GM19193 (cell line): ENCODE results near the gene HOXA4.

Experiments used
- POLR2A ChIP-seq: IDR thresholded peaks from 4 replicates; pipeline ENCODE4 v1.6.1; 2011; ENCODE audit not compliant: insufficient read depth, insufficient read length; ENCODE audit errors: extremely low read depth

HOXA4 gene

DNA sequence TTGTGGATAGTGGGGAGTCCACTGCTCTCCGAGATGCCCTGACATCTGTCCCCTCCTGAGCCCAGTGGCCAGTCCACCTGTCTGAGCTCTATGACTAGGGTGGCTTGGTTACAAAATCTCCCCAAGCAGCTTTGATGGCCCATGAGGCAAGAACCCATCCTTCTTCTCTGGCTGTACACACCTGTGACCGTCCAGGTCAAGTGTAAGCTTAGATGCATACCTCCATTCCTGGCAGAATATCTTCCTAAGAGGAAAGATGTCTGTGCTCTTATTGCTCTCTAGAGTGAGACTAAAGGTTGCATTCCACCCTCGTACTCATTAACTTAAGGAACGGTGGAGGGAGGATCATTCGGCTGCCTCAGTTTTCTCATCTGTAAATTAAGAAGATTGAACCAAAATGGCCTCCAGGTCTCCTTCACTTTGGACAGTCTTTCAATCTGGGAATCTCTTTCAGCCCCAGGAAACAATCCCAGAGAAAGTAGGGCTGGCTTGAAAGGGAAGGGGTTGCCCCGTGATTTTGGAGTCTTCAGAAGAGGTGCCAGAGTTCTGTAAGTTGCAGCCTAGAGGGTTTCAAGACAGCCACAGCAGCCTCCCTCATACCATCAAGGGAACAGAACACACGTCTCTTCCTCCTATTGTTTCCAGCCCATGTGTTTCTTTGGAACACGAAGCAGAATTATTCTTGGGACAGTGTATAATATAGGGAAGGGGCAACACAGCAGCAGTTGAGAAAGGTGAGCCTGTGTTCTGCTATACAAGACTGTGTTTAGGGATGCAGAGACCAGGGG, 5.5 kb downstream of the HOXA4 start:
- no peak for TF ChIP-seq POLR2A

DNA sequence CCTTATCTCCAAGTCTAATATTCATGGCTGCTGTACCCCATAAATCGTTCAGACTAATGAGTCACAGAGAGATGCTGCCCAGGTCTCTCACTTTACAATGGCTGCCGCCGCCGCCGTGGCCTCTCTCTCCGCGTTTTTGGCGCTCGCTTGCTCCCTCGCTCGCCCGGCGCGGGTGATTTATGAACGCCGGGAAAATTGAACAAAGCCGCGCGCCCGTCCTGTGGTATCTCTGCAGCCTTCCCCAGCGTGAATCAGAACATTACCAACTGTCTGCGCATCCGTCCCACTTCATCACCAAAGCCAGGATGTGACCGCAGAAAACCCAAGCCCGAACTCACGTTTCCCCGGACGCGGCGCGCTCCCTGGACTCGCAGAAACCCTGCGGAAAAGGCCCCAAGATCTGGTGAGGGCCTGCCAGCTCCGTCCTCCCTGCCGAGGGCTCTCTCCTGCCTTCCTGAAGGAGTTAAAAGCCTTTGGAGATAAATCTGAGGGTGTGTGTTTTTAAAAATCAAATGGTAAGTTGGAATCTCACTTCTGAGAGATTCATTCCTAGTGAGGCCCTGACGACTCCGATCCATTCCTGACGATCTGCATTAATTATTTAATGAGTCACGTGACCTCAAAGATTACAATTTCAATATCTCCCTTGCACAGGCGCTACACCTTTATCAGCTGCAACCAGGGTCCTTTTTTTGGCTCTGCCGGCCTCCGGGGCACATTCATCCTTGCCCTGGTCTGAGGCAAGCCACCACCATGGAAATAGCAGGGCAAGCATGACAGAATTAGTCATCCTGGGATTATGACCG, 6.3 kb downstream of the HOXA4 start:
- TF ChIP-seq POLR2A, result no peak

DNA sequence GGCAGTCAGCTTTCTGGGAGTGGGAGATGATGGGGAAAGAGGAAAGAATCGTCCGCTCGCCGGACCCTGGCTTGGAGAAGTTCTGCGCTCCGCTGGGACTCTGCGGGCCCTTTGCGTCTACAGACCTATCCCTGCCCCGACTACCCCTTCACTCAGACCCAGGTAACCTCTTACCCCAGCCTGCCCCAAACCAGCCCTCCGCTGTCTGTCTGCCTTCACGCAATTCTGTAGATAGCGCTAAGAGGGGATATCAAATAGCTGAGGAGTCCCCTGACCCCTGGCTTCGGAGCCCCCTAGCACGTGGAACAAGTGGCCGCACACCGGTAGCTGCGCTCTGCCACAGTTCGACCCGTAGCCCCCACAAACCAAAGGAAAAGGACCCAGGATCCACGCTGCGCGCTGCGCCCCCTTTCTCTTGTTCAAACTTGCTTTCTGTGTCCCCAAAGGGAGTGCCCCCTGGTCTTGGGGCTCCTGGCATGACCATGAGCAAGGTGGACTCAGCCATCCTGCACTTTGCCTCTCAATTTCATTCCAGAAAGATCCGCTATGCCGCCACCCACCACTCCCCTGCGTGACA, 7.0 kb downstream of the HOXA4 start:
- TF ChIP-seq POLR2A, result no peak

DNA sequence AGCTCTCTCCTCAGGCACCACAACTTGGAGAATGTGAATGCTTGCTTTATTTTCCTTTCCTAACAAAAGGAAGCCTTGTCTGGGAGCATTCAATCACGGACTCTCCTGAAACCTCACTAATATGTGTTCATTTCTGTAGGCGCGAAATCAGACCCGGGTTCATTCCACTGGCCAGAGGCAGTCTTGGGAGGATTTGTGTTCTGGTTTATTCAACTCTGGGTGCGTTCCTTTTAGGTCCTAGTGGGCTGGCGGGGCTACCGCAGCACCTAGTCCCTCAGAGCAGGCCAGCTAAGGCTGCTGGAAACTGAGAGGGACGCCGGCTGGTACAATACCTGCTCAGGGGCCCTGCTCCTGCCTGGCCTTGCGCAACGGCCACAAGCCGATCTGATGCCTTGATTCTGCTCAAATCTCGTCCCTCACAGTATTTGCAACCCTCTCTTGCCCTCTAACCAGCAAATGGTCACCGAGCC, 7.5 kb downstream of the HOXA4 start:
- no peak for TF ChIP-seq POLR2A

DNA sequence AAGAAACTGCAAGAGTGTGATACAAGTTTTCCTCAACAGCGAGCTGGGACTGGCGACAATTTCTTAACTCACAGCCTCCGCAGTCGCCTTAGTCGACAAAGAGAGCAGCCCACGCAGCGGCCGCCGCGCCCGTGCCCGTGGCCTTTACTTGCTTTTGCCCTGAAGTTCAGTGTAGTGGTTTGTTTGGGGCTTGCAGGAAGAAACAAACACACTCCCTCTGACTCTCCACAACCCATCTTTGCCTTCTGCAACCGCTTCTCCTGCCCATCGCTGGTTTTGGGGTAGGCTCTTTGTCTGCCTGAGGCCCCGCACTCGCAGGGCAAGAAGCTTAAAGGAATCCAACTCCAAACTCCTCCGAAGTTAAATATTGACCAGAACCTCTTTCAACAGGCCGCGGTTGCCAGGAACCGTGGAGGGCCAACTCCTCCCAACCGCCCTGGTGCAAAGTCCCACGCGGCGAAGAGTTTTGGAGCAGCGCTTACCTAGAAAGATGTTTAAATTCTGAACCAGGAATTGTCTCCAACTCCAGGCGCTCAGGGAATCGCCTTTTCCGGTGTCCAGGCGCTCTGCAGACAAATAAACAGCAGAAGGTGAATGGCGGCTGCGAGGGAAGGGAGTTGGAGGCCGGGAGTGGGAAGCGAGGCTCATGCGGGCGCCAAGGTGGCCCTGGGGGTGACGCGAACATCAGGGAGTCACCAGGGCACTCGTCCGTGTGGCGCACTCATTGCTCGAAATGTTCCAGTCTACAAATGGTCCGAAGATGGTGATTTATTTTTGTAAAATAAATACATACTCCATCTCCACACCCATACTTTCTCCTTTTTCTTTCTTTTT, 8.3 kb downstream of the HOXA4 start:
- TF ChIP-seq POLR2A, result no peak

DNA sequence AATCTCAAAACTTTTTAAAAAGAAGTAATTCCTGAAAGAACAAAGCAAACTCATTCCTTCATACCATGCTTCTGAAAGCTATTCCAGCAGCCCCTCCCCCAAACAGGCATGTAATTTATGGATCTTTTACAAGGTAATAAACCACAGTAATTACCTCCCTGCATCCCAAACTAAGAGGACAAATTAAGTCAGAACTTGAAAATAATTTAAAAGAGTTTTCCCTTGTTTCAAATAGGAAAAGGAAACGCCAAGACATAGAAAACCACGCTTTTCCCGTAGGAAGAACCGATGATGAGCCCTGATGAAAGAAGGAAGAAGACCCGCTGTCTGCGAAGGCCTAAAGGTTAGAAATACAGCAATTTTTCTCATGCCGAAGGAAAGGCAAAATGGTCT, 8.9 kb downstream of the HOXA4 start:
- TF ChIP-seq POLR2A, result no peak

DNA sequence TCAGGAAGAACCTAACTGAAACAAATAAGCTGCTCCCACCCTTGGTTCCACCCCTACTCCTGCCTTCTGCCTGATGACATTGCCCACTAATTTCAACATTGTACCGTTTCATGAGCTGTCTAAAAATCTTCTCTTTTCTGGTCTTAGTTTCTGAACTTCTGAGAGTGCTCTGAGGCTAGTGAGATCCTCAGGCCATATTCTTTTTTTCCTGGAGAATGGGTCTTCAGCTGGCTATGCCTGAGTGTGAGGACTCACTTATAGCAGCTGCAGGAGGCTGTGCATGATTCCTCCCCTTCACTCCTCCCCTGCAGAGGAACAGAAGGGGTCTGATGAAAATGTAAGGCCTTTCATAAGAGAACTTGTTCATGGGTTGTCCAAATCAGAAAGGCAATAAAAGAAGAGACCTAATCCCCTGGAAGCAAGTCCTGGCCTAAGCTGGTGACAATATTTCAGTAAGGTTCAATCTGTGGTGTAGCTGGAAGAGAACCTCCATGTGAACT, 11.1 kb downstream of the HOXA4 start:
- no peak for TF ChIP-seq POLR2A

DNA sequence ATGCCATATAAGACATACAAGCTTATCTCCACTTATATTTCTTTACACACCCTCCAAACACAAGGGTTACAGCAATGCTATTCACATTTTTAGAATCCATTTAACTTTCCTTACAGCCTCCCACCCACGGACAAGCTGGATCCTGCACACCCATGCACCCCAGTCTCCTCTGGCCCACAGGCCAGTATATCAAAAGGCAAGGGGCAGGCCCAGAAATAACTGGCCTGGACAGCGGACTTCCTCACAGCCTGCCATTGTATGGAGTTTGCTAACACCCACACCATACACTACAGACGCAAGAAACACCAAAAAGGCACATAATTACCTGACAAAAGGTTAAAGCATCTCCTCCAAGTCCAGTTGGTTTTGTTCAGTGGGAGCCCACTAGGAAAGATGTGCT, 12.0 kb downstream of the HOXA4 start:
- no peak for TF ChIP-seq POLR2A

DNA sequence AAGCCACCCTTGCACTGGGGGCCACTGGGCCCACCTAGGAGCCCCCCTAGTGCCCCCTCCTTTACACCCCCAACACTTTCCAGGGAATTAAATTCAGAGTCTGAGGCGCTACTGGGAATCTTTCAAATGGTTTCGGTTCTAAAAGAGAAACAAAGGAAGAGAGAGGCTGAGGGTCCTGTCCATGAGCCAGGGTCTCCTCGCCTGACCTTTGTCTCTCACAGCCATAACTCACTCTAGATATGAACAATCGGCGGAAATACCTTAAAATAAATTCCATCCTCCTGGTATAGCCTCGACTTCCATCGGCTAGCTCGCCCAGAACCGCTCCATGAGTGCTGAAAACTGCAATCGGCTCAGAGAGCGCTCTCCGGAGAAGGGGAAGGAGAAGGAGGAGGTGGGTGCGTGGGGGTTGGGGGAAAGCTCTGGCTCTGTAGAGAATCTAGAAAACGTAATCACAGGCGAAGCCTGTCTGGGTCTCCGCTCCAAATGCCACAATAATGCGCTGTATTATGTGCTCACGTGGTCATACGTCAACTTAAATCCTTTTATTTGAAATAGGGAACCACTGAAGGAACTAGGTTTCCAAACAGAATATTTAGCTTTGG, 12.6 kb downstream of the HOXA4 start:
- TF ChIP-seq POLR2A, result no peak

DNA sequence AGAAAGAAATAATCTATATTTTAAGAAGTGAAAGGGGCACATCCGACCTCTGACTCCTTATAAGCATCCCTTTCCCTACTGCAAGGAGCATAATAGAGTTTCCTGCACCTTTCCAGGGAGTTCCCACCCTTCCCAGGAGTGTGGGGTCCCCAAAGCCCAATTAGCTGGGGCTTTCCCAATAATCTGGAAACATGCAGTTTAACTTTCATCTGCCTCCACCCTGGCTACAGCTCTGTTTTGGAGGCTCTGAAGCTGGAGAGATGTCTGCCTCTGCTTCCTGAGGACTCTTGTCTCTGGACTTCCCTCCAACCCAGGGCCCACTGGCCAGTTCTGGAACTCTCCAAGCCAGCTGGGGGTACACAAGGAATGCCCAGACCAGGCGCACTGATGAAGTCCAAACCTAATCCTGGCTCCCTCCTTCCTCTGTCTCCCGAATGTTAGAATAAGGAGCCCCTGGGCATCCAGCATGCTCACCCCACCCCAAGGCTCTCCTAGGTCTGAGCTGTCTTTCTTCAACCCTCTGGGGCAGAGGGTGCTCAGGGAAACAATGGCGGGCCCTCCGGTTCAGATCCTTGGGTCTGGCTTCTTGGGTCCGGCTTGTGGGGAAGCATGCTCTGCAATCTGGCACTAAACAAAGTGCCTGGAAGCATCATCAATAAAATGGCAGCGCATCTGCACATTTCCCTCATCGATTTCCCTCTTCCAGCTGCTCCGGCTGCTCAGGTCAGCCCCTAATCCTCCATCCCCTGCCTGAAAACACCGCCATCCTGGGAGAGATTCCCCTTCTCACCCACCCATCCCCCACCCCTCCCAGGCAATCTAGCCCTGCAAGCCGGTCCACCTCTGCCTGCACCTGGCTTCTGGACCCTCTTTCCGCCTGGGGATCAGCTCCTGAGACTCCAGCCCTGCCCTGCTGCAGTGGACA, 13.3 kb downstream of the HOXA4 start:
- no peak for TF ChIP-seq POLR2A

DNA sequence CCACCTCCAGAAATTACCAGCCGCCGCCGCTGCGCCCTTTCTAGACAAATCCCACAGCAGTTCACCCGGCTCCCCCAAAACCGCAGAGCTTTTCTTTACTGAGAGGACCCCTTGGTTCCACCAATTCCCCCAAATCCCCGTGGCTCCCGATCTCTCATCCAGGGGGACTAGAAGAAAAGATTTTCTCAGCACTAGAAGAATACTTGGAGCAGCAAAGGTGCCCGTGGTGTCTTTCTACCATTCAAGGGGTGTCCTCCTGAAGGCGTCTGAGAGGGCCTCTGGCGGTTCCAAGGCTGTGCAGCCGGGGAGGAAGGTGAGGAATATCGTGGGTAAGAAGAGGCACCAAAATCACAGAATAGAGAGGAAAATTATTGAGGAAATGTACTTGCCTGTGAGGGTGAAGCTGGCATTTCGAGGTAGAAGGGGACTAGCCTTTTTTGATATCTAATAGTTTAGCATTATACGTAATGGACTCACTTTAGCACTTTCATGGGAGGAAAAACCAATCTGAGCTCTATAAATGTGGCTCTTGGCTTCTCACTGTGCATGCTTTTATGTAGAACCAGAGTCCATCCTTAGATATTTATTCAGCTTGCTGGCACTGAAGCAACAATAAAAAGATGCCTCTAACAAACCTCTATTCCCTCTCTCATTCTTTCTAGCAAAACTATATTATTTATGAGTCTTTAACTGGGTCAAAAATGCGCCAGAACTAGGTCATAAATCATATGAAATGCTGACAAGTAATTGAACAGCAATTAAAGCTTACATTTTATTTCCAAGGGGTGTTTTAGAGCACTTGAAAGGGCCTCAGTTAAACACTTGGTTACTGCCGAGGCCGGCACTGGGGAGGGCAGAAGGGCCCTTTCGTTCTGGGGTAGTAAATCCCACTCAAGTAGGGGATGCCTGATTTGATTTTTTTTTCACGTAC, 14.3 kb downstream of the HOXA4 start:
- TF ChIP-seq POLR2A, result no peak

DNA sequence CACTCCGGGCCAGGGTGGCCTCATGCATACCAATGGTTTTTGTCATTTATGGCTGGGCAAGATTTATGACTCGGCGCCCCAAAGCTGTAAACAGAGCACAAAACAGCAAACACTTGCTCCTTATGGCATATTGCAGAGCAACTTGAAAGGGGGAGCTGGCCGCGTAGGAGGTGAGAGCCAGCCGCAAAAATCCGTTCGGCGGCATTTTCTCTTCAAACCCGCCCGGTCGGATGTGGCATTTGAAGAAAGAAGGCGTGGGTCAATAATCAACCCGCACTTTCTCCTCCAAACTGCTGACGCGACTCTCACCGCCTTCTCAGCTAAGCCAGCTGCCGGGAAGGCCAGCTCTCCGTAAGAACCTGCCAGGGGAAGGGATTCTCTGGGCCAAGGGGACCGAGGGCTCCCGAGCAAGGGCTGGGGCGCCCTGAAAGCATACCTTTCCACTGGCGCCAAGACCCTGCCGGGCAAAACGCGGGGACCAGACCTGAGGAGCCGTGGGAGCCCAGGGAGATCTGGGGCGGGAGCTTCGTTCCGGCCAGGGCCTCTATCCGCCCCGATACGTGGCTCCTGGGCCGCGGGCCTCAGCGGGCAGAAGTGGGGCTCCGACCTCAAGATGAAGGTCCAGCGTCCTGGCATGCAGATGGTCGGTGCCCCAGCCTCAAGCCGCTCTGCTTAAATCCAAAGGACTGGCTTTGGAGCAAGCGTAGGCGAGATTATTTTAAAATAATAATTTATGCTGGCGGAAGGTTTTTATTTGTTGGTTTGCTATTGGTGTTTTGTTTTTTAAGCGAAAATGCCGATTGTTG, 15.1 kb downstream of the HOXA4 start:
- TF ChIP-seq POLR2A, result no peak

DNA sequence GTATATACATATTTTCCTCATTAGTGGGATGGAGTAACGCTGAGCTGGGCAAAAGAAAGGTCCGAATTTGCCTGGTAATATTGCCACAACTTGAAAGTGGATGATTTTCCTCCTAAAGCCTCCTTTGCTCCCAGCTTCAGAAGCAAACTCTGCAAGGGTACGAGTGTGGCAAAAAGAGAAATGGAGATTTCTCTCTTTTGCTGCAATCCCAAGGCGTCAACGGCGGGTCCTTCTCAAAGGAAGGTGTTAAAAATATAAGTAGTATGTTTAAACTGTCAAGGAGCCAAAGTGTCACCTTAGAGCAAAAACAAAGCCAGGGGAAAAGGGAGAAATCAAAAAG, 15.7 kb downstream of the HOXA4 start:
- no peak for TF ChIP-seq POLR2A
